ENCODE results near the gene DNAJC5.

DNAJC5 gene

DNA sequence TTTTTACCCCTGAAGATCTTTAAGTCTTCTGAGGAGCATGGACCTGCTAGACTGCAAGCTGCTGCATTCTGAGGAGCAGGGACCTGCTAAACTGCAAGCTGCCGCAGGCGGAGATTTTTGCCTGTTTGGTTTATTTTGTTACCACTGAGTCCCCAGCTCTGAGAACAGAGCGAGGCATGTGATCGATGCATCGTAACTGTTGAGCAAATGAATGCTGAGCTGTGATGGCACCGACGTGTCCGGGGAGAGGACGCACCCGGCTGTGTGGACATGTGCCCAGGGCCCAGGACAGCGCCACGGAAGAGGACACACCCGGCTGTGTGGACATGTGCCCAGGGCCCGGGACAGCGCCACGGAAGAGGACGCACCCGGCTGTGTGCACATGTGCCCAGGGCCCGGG is 24.2 kb downstream of the DNAJC5 start:
- WGBS, 2 donors (ENCODE audit: extremely low coverage in 2 of 2, insufficient read length in 2 of 2, insufficient replicate concordance in 1 of 2) = no CpG with 5 or more reads among the region's 19 CpGs
- H3K27ac ChIP-seq (replicated peaks; ENCODE audit: low read length) = no peak overlapping the region

GRCh38 chr20:63920226-63920625 is 25.3 kb downstream of the DNAJC5 start:
- H3K27me3 ChIP-seq (ENCODE audit: control insufficient read depth in 3 of 3, insufficient read depth in 3 of 3, low read depth in 1 of 3, low read length in 3 of 3) = no peaks in the 10 kb centered on the region
- H3K79me1 ChIP-seq (ENCODE audit: low read depth, low read length) = peaks cover 3% of the 10 kb centered on the region
- no peak overlapping the region for H4K8ac ChIP-seq (ENCODE audit: low read depth, low read length)
- no peak overlapping the region for H2BK12ac ChIP-seq (ENCODE audit: low read length)
- no peak overlapping the region for H4K91ac ChIP-seq (ENCODE audit: low read depth, low read length, poor library complexity)
- WGBS, 2 donors (ENCODE audit: extremely low coverage in 2 of 2, insufficient read length in 2 of 2, insufficient replicate concordance in 1 of 2) = no CpG with 5 or more reads among the region's 23 CpGs
- H2BK15ac ChIP-seq (ENCODE audit: low read length) = no peak overlapping the region
- H3K4ac ChIP-seq (ENCODE audit: low read length) = no peak overlapping the region
- H2AFZ ChIP-seq (ENCODE audit: low read length) = no peak overlapping the region
- H3K4me1 ChIP-seq (ENCODE audit: control insufficient read depth in 2 of 2, insufficient read depth in 1 of 2, low read depth in 1 of 2, low read length in 2 of 2) = no peaks in the 10 kb centered on the region
- H2BK5ac ChIP-seq (ENCODE audit: low read length) = no peak overlapping the region
- no peak overlapping the region for H3K27ac ChIP-seq (replicated peaks; ENCODE audit: low read length)
- H3K36me3 ChIP-seq (replicated peaks in 1 of 2; ENCODE audit: control insufficient read depth in 2 of 2, insufficient read depth in 2 of 2, low read length in 2 of 2) = peaks cover 5 to 39% of the 10 kb centered on the region in 2 donors
- H3K23ac ChIP-seq (ENCODE audit: low read depth, low read length, poor library complexity) = no peak overlapping the region
- no peak overlapping the region for H2BK120ac ChIP-seq (ENCODE audit: low read depth, low read length)
- peak overlapping the region; percentile 71 for H3K14ac ChIP-seq (ENCODE audit: low read length)
- H3K4me2 ChIP-seq (ENCODE audit: insufficient read depth, low read length, poor library complexity, severe bottlenecking) = no peak overlapping the region
- no peak overlapping the region for H3K9ac ChIP-seq (ENCODE audit: low read depth, low read length, poor library complexity)
- H3K9me3 ChIP-seq (replicated peaks in 1 of 2; ENCODE audit: control insufficient read depth in 2 of 2, insufficient read depth in 1 of 2, low read depth in 1 of 2, low read length in 2 of 2) = peaks cover 3 to 12% of the 10 kb centered on the region in 2 donors
- no peak for DNase-seq (ENCODE audit: low spot score)
- no peak overlapping the region for H3K18ac ChIP-seq (ENCODE audit: low read length)
- H3K4me3 ChIP-seq (ENCODE audit: low read length in 2 of 2) = no peak overlapping the region
- H2AK5ac ChIP-seq (ENCODE audit: low read depth, low read length) = no peak overlapping the region

More for the DNA sequence above, 24.2 kb downstream of the DNAJC5 start:
- Histone ChIP-seq H2AFZ (ENCODE audit: low read length) (no peak overlapping the region), H3K4me1 (ENCODE audit: control insufficient read depth in 2 of 2, insufficient read depth in 1 of 2, low read depth in 1 of 2, low read length in 2 of 2) (no peaks in the 10 kb centered on the region), H3K4me2 (ENCODE audit: insufficient read depth, low read length, poor library complexity, severe bottlenecking) (no peak overlapping the region), H3K79me1 (ENCODE audit: low read depth, low read length) (peaks cover 5% of the 10 kb centered on the region), H2BK12ac (ENCODE audit: low read length) (no peak overlapping the region), H2AK5ac (ENCODE audit: low read depth, low read length) (no peak overlapping the region), H3K4me3 (ENCODE audit: low read length in 2 of 2) (no peak overlapping the region), H3K27me3 (ENCODE audit: control insufficient read depth in 3 of 3, insufficient read depth in 3 of 3, low read depth in 1 of 3, low read length in 3 of 3) (no peaks in the 10 kb centered on the region), H2BK15ac (ENCODE audit: low read length) (no peak overlapping the region), H2BK5ac (ENCODE audit: low read length) (no peak overlapping the region), H3K18ac (ENCODE audit: low read length) (no peak overlapping the region), H3K36me3 (replicated peaks in 1 of 2; ENCODE audit: control insufficient read depth in 2 of 2, insufficient read depth in 2 of 2, low read length in 2 of 2) (peaks cover 5 to 39% of the 10 kb centered on the region in 2 donors), H2BK120ac (ENCODE audit: low read depth, low read length) (no peak overlapping the region), H3K14ac (ENCODE audit: low read length) (no peak overlapping the region), H4K91ac (ENCODE audit: low read depth, low read length, poor library complexity) (no peak overlapping the region), H3K23ac (ENCODE audit: low read depth, low read length, poor library complexity) (no peak overlapping the region), H3K9me3 (replicated peaks in 1 of 2; ENCODE audit: control insufficient read depth in 2 of 2, insufficient read depth in 1 of 2, low read depth in 1 of 2, low read length in 2 of 2) (peaks cover 5 to 13% of the 10 kb centered on the region in 2 donors), H4K8ac (ENCODE audit: low read depth, low read length) (no peak overlapping the region), H3K9ac (ENCODE audit: low read depth, low read length, poor library complexity) (no peak overlapping the region), H3K4ac (ENCODE audit: low read length) (no peak overlapping the region)
- no peak for DNase-seq (ENCODE audit: low spot score)

DNA sequence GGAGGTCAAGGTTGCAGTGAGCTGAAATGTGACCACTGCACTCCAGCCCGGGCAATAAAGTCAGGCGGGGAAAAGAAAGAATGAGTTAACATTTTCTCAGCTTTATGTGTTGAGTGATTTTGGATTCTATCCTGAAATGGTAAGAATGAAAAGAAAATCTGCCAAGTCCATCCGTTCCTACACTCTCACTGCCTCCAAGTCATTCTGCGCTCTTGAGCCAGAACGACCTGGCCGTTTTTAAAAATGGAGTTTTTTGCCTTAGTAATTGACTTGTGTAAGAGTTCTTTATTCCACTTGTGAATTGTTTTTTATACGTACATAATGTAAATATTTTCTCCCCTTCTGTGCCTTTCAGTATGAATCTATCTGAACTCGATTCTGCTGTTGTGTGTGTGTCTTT is 28.7 kb downstream of the DNAJC5 start:
- DNase-seq (ENCODE audit: low spot score) = no peak
- Histone ChIP-seq H3K14ac (ENCODE audit: low read length) (no peak overlapping the region), H3K4me1 (ENCODE audit: control insufficient read depth in 2 of 2, insufficient read depth in 1 of 2, low read depth in 1 of 2, low read length in 2 of 2) (no peaks in the 10 kb centered on the region), H2BK5ac (ENCODE audit: low read length) (no peak overlapping the region), H3K27me3 (ENCODE audit: control insufficient read depth in 3 of 3, insufficient read depth in 3 of 3, low read depth in 1 of 3, low read length in 3 of 3) (no peaks in the 10 kb centered on the region), H2BK15ac (ENCODE audit: low read length) (no peak overlapping the region), H3K4me2 (ENCODE audit: insufficient read depth, low read length, poor library complexity, severe bottlenecking) (no peak overlapping the region), H3K9me3 (replicated peaks in 1 of 2; ENCODE audit: control insufficient read depth in 2 of 2, insufficient read depth in 1 of 2, low read depth in 1 of 2, low read length in 2 of 2) (no peaks in the 10 kb centered on the region), H2BK120ac (ENCODE audit: low read depth, low read length) (no peak overlapping the region), H3K4ac (ENCODE audit: low read length) (no peak overlapping the region), H3K4me3 (ENCODE audit: low read length in 2 of 2) (no peak overlapping the region), H2AK5ac (ENCODE audit: low read depth, low read length) (no peak overlapping the region), H3K23ac (ENCODE audit: low read depth, low read length, poor library complexity) (no peak overlapping the region), H3K27ac (replicated peaks; ENCODE audit: low read length) (no peak overlapping the region), H3K36me3 (replicated peaks in 1 of 2; ENCODE audit: control insufficient read depth in 2 of 2, insufficient read depth in 2 of 2, low read length in 2 of 2) (peaks cover 9 to 48% of the 10 kb centered on the region in 2 donors), H2BK12ac (ENCODE audit: low read length) (no peak overlapping the region), H4K91ac (ENCODE audit: low read depth, low read length, poor library complexity) (no peak overlapping the region), H3K79me1 (ENCODE audit: low read depth, low read length) (peaks cover 7% of the 10 kb centered on the region), H2AFZ (ENCODE audit: low read length) (no peak overlapping the region), H4K8ac (ENCODE audit: low read depth, low read length) (no peak overlapping the region), H3K18ac (ENCODE audit: low read length) (no peak overlapping the region), H3K9ac (ENCODE audit: low read depth, low read length, poor library complexity) (no peak overlapping the region)
- WGBS, 2 donors (ENCODE audit: extremely low coverage in 2 of 2, insufficient read length in 2 of 2, insufficient replicate concordance in 1 of 2) = no CpG with 5 or more reads among the region's 8 CpGs

DNA sequence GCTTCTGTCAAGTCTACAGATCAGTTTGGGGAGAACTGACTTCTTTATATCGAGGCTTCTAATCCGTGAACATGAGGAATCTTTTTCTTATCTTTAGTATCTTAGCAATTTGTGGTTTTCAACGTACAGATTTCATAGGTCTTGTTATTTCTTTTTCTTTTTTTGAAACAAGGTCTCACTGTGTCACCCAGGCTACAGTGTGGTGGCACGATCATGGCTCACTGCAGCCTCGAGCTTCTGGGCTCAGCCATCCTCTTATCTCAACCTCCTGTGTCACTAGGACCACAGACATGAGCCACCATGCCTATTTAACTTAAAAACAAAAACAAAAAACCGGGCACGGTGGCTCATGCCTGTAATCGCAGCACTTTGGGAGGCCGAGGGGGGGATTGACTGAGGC is 29.3 kb downstream of the DNAJC5 start:
- H2AFZ ChIP-seq (ENCODE audit: low read length) = no peak overlapping the region
- no peak overlapping the region for H2BK120ac ChIP-seq (ENCODE audit: low read depth, low read length)
- H3K4ac ChIP-seq (ENCODE audit: low read length) = no peak overlapping the region
- H4K91ac ChIP-seq (ENCODE audit: low read depth, low read length, poor library complexity) = no peak overlapping the region
- no peak for DNase-seq (ENCODE audit: low spot score)
- peaks cover 7% of the 10 kb centered on the region for H3K79me1 ChIP-seq (ENCODE audit: low read depth, low read length)
- H2BK5ac ChIP-seq (ENCODE audit: low read length) = no peak overlapping the region
- H3K9ac ChIP-seq (ENCODE audit: low read depth, low read length, poor library complexity) = no peak overlapping the region
- H3K36me3 ChIP-seq (replicated peaks in 1 of 2; ENCODE audit: control insufficient read depth in 2 of 2, insufficient read depth in 2 of 2, low read length in 2 of 2) = peaks cover 12 to 49% of the 10 kb centered on the region in 2 donors
- no peaks in the 10 kb centered on the region for H3K27me3 ChIP-seq (ENCODE audit: control insufficient read depth in 3 of 3, insufficient read depth in 3 of 3, low read depth in 1 of 3, low read length in 3 of 3)
- H3K9me3 ChIP-seq (replicated peaks in 1 of 2; ENCODE audit: control insufficient read depth in 2 of 2, insufficient read depth in 1 of 2, low read depth in 1 of 2, low read length in 2 of 2) = no peaks in the 10 kb centered on the region
- no peak overlapping the region for H2AK5ac ChIP-seq (ENCODE audit: low read depth, low read length)
- H3K4me2 ChIP-seq (ENCODE audit: insufficient read depth, low read length, poor library complexity, severe bottlenecking) = no peak overlapping the region
- WGBS, 2 donors (ENCODE audit: extremely low coverage in 2 of 2, insufficient read length in 2 of 2, insufficient replicate concordance in 1 of 2) = no CpG with 5 or more reads among the region's 9 CpGs
- H4K8ac ChIP-seq (ENCODE audit: low read depth, low read length) = no peak overlapping the region
- H3K18ac ChIP-seq (ENCODE audit: low read length) = no peak overlapping the region
- H2BK15ac ChIP-seq (ENCODE audit: low read length) = no peak overlapping the region
- H3K27ac ChIP-seq (replicated peaks; ENCODE audit: low read length) = no peak overlapping the region
- H3K4me1 ChIP-seq (ENCODE audit: control insufficient read depth in 2 of 2, insufficient read depth in 1 of 2, low read depth in 1 of 2, low read length in 2 of 2) = no peaks in the 10 kb centered on the region
- no peak overlapping the region for H3K23ac ChIP-seq (ENCODE audit: low read depth, low read length, poor library complexity)
- no peak overlapping the region for H2BK12ac ChIP-seq (ENCODE audit: low read length)
- no peak overlapping the region for H3K14ac ChIP-seq (ENCODE audit: low read length)
- H3K4me3 ChIP-seq (ENCODE audit: low read length in 2 of 2) = no peak overlapping the region
